Activated CD4-positive, alpha-beta T cell treated with anti-CD3 and anti-CD28 coated beads, Interleukin-2, Interleukin-4, amounts not matched to agents 100 ng/mL and 50 ng/mL, durations not matched to agents 16 hours and 8 hours (primary cell): ENCODE data around the gene SLC25A29.
"Not testable (repeated sequence)": the region's sequence is repeated elsewhere in the genome, so short reads cannot be mapped to it uniquely, and the experiment has no call there.

Experiments
- DNase-seq: peaks from one replicate; pipeline ENCODE4 v3.0.0-alpha.2; 2020; ENCODE audit warnings: low spot score

SLC25A29 gene, protein sequence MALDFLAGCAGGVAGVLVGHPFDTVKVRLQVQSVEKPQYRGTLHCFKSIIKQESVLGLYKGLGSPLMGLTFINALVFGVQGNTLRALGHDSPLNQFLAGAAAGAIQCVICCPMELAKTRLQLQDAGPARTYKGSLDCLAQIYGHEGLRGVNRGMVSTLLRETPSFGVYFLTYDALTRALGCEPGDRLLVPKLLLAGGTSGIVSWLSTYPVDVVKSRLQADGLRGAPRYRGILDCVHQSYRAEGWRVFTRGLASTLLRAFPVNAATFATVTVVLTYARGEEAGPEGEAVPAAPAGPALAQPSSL

GRCh38 chr14:100306101-100306997 lies at the start of gene SLC25A29:
SLC25A29 (minus strand) TSS chr14:100306444; CDS start chr14:100306232, 212 bp downstream.
- DNase-seq, result peak; percentile 62

- no peak for DNase-seq
These were observed 44.7 kb upstream of the SLC25A29 start for GRCh38 chr14:100350986-100351385.

GRCh38 chr14:100350276-100350926 lies 44.2 kb upstream of the SLC25A29 start:
- DNase-seq, result no peak

DNA sequence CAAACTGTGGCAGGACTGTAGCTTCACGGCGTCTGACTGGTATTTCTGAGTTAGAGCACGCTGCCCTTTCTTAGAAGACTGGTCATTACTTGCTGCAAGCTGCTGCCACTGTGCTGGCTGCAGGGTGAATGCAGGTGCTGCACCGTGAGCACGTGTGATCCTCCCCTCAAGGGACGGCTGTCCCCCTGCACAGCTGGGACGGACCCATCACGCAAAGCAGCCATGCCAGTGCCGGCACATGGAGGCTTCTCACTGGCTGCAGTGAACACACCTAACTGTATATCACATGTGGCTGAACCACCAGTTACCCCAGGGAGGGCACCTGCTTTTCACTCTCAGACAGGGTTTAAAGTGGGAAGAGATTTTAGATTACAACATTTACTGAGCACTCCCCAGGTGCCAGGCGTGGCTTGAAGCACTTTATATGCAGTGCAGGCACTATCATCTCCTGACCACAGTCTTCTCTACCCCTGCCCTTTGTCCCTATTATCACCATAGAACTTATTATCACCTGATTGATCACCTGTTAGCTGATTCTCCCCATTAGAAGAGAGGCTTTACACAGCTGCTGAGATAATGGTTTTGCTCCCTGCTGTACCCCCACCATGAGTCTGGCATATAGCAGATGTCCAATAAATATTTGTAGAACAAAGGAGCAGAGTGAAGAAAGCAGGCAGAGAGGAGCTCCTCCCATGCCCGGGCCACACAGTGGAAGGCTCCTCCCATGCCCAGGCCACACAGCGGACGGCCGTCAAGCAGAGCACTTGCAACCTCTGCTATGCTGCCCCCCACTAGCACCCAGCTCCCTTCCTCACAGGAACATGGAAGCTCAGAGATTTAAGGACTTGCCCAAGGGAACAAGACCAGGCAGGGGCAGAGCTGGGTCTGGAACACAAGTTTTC lies 42.8 kb upstream of the SLC25A29 start:
- DNase-seq, result no peak

GRCh38 chr14:100348253-100348729 lies 42.0 kb upstream of the SLC25A29 start:
- no peak for DNase-seq

- DNase-seq, result no peak
These were observed 40.3 kb upstream of the SLC25A29 start for GRCh38 chr14:100346306-100347091.

DNA sequence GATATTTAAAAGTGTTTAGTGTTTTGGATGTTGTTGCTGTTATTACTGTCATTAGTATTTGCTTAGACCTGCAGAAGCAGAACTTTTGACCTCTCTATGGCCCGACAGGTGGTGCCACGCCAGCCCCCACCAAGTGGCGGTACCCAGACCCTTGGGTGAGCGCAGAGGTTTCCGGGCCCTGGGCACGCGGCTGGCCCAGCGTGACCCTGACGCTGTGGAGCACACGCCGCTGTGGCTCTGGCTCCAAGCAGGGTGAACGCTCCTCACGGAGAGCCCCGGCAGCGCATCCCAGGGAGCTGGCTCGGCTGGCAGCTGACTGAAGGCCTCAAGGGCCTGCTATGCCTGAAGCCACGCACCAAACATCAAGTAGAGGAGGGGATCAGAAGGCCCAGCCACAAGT lies 39.5 kb upstream of the SLC25A29 start:
- DNase-seq, result no peak

DNA sequence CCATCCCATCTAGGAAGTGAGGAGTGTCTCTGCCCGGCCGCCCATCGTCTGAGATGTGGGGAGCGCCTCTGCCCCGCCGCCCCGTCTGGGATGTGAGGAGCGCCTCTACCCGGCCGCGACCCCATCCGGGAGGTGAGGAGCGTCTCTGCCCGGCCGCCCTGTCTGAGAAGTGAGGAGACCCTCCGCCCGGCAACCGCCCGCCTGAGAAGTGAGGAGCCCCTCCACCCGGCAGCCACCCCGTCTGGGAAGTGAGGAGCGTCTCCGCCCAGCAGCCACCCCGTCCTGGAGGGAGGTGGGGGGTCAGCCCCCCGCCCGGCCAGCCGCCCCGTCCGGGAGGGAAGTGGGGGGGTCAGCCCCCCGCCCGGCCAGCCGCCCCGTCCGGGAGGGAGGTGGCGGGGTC lies 38.4 kb upstream of the SLC25A29 start:
- not testable (repeated sequence) for DNase-seq

DNA sequence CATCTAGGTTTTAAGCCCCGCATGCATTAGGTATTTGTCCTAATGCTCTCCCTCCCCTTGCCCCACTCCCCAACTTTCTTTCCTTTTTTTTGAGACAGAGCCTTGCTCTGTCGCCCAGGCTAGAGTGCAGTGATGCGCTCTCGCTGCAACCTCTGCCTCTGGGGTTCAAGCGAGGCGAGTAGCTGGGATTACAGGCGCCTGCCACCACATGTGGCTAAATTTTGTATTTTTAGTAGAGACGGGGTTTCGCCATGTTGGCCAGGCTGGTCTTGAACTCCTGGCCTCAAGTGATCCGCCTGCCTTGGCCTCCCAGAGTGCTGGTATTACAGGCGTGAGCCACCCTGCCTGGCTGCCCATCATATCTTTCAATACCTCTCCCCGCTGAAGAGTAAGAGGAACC lies 36.6 kb upstream of the SLC25A29 start:
- not testable (repeated sequence) for DNase-seq

DNA sequence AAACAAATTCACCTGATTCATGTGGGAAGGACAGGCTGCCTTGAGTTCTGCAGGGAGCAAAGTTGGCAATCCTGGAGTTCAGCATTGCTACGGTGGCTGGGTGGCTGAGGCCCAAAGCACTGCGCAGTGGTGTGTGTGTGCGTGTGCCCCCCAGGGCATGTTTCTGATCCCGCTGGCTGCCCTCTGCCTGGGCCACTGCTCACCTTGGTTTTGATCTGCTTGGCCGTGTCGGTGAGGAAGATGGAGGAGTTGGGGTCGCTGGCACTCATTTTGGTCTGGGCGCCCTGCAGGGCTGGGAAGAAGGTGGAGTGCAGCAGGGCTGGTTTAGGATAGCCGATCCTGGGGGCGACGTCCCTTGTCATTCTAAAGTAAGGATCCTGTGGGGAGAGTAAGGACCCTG lies 36.0 kb upstream of the SLC25A29 start:
- DNase-seq, result no peak

DNA sequence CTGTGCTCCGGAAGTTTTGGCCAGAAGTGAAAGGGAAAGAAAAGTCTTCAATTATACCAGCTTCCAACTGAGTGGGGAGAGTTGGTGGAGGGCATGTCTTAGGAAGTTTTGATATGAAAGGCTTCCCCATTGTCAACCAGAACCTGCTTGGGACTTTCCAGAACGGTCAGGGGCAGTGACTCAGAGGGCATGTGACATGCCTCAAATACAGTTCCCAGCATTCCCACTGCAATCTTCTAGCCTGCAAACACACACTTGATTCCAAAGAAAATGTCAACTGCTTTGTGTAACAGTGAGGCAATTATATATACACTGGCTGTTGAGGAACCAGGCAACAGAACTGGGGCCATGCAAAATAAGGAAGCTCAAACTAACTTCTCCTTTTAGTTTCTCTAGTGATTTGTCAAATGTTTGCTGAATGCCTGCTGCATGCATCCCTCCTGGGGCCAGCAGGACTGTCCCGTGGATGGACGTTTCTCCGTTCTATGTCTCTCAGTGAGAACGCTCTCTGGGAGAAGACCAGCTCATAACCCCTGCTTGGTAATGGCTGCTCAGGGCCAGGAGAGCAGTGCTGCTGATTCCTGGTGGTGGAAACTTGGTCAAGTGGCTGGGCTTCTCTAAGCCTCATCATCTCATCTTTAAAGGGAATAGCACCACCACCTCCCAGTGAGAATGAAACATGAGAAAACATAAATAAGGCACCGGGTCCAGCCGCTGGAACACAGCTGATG lies 35.2 kb upstream of the SLC25A29 start:
- peak; percentile 51 for DNase-seq

DNA sequence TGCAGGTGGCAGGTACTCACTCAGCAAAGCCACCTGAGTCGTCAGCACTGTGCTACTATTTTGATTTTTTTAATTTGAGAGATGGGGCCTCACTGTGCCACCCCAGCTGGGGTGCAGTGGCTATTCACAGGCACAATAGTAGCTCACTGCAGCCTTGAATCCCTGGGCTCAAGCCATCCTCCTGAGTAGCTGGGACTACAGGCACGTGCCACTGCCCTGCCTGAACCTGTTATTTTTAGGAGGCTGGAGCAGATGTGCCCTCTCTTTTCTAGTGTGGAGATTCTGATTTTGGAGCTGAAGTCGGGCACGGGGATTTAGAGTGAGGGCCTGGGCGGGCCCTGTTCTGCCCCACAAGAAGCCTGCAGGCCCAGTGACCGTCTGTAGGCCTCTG lies 34.2 kb upstream of the SLC25A29 start:
- no peak for DNase-seq

DNA sequence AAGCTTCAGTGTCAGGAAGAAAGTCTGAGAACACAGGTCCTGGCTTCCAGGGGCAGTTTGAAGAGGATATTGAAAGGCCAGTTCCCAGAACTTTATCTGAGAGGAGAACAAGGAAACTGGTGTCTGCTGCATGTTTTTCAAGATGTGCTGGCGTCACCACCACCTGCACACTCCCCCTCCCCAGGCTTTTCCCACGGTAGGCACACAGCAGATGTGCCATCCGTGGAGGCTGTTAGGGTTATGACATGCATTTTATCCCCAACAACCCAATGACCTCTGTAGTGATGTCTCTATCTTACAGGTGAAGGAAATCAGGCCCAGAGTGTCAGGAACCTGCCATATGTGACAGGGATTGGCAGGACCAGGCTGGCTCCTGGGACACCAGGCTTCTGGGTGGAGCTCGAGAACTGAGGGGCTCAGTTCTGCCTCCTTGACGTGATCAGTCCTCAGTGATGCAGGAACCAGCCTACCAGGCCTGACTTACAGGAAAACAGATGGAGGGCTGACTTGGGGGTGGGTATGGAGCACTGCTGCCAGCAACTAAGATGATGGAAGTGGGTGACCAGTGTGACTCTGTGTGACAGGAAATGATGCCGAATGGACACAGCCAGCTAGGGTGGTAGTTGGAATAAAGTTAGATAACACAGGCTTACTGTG lies 33.6 kb upstream of the SLC25A29 start:
- no peak for DNase-seq

DNA sequence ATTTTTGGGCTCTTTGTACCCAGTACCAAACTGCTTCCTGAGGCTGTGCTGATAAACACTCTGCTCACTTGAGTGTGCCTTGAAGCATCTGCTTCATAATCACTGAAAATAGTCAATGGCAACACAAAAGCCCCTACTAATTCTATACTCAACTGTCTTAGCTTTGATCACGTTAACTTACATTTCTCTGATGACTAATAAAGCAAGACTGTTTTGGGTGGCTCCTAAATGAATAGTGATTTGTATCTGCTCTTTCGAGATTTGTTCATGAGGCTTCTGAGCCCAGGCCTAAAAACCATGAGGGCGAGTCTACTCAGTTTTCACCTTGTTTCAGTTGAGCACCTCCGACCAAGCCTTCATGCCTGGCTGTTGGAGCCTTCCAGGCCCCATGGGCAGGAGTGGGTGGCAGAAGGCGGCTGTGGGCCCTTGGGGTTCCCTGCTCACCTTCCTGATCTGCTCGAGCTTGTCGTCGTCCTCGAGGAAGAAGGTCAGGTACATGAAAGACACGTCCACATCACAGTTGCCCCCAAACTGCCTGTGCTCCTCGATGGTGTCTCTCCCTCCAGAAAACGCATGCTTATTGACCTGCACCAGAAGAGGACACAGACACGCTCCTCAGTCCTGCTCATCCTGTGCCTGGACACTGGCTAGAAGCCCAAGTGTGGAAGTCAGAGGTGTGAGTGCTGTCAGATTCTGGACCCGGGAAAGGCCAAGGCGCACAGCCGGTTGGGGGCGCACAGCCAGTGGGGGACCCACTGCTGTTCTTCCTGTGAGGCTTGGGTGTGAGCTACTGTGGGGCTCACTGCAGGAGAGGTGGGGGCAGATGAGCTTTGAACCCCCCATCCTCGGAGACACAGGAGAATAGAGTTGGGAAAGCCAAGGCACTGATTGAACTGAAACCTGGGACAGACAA lies 30.6 kb upstream of the SLC25A29 start:
- peak; percentile 73 for DNase-seq

GRCh38 chr14:100334904-100335303 lies 28.7 kb upstream of the SLC25A29 start:
- no peak for DNase-seq

GRCh38 chr14:100333827-100334226 lies 27.6 kb upstream of the SLC25A29 start:
- DNase-seq, result no peak

DNA sequence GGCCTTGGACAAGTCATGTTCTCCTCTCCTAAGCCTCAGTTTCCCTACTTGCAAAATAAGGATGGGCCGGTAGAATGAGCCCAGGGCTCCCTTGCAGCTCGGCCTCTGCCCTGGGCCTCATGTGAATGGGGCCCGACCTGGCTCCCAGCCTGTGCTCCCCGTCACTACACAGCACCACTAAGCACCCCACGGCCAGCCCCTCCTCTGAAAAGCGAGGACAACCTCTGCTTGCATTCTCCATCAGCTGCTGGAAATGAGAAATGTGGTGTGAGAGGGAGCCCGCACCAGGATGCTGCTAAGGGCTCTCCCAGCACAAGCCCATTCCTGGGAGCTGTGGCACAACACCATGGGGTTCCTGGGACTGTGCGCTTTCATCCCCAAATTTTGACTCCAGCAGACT lies 27.1 kb upstream of the SLC25A29 start:
- DNase-seq, result no peak

DNA sequence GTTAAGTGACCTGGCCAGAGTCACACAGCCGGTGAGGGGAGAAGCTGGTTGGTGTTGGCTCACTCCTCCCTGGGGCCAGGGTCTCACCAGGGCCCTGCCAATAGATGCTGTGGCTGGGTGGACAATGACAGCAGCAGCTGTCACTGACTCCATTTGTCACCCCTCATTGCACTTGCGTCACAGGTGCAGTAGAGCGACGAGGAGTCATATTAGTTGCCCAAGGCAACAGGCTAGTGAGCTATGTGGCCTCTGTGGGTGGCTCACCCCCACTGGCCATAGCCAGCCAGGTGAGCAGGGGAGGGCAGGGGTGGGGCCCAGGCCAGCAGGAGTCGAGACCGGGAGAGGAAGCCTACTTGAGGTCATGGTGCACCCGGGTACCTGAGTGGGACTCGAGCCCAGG lies 26.6 kb upstream of the SLC25A29 start:
- no peak for DNase-seq
